MM.1S (cell line): ENCODE results near the gene HOXC4.

ENCODE experiments used
- DNase-seq: peaks from one replicate; pipeline ENCODE4 v3.0.0-alpha.2; 2015
- H2AFZ ChIP-seq: fragments of 300-600 bp; sonication (generic); 2 replicates; pipeline ENCODE4 v1.6.0; 2016; ENCODE audit warnings: antibody characterized with exemption, low read length
- H3F3A ChIP-seq: fragments of 300-600 bp; sonication (generic); 2 replicates; pipeline ENCODE4 v1.6.1; 2016; ENCODE audit warnings: mild to moderate bottlenecking, antibody characterized with exemption, low read length, moderate library complexity, mixed read lengths; ENCODE audit not compliant: insufficient read depth
- H3K27ac ChIP-seq: fragments of 300-600 bp; sonication (generic); 2 replicates; pipeline ENCODE4 v1.5.1; 2016; ENCODE audit warnings: mild to moderate bottlenecking, low read length
- H3K27me3 ChIP-seq: fragments of 300-600 bp; sonication (generic); replicated peaks from 2 replicates; pipeline ENCODE4 v1.6.0; 2016; ENCODE audit warnings: low read length; ENCODE audit not compliant: insufficient read depth
- H3K36me3 ChIP-seq: fragments of 300-600 bp; sonication (generic); replicated peaks from 2 replicates; pipeline ENCODE4 v1.6.1; 2016; ENCODE audit warnings: mild to moderate bottlenecking, low read length, mixed read lengths; ENCODE audit not compliant: insufficient read depth
- H3K4me1 ChIP-seq: fragments of 300-600 bp; sonication (generic); 2 replicates; pipeline ENCODE4 v1.6.1; 2016; ENCODE audit warnings: low read length, mixed read lengths
- H3K4me2 ChIP-seq: fragments of 300-600 bp; sonication (generic); 2 replicates; pipeline ENCODE4 v1.6.0; 2016; ENCODE audit warnings: low read depth, low read length
- H3K4me3 ChIP-seq: fragments of 300-600 bp; sonication (generic); 2 replicates; pipeline ENCODE4 v1.5.1; 2016; ENCODE audit warnings: low read length, mixed read lengths
- H3K79me2 ChIP-seq: fragments of 300-600 bp; sonication (generic); 2 replicates; pipeline ENCODE4 v1.6.1; 2016; ENCODE audit warnings: mixed run types, low read length, mixed read lengths
- H3K9ac ChIP-seq: fragments of 300-600 bp; sonication (generic); 2 replicates; pipeline ENCODE4 v1.6.1; 2016; ENCODE audit warnings: low read length, mixed read lengths
- H3K9me2 ChIP-seq: fragments of 300-600 bp; sonication (generic); replicated peaks from 2 replicates; pipeline ENCODE4 v1.6.1; 2016; ENCODE audit warnings: mild to moderate bottlenecking, low read length, mixed read lengths; ENCODE audit not compliant: insufficient read depth
- H3K9me3 ChIP-seq: fragments of 300-600 bp; sonication (generic); replicated peaks from 2 replicates; pipeline ENCODE4 v1.6.1; 2016; ENCODE audit warnings: mild to moderate bottlenecking, low read length, mixed read lengths; ENCODE audit not compliant: insufficient read depth
- H4K20me1 ChIP-seq: fragments of 300-600 bp; sonication (generic); 2 replicates; pipeline ENCODE4 v1.6.1; 2016; ENCODE audit warnings: mild to moderate bottlenecking, low read length, moderate library complexity, mixed read lengths; ENCODE audit not compliant: insufficient read depth
- EZH2 ChIP-seq: fragments of 300-600 bp; sonication (generic); optimal IDR thresholded peaks from 2 replicates; pipeline ENCODE3; 2017; ENCODE audit warnings: low read depth, mild to moderate bottlenecking, antibody characterized with exemption, low read length, mixed read lengths
- EZH2phosphoT487 ChIP-seq: fragments of 300-600 bp; sonication (generic); IDR thresholded peaks from 2 replicates; pipeline ENCODE4 v1.6.1; 2018; ENCODE audit warnings: antibody characterized with exemption, low read length
- TF ChIP-seq, protein P1 (sequence below): fragments of 300-600 bp; sonication (generic); IDR thresholded peaks from 2 replicates; pipeline ENCODE4 v1.5.1; 2016; ENCODE audit warnings: antibody characterized with exemption, low read length, mixed read lengths

The HOXC4 gene

GRCh38 chr12:54065677-54066076 lies 12.0 kb downstream of the HOXC4 start:
- Histone ChIP-seq H3K27ac (no peak overlapping the region), H3K36me3 (no peaks in the 10 kb centered on the region), H3K4me1 (no peaks in the 10 kb centered on the region), H4K20me1 (no peaks in the 10 kb centered on the region), H3K9ac (no peak overlapping the region), H3K4me3 (no peak overlapping the region), H3F3A (no peaks in the 10 kb centered on the region), H2AFZ (no peak overlapping the region), H3K79me2 (no peaks in the 10 kb centered on the region), H3K27me3 (peaks cover 45% of the 10 kb centered on the region), H3K9me2 (no peaks in the 10 kb centered on the region), H3K4me2 (no peak overlapping the region), H3K9me3 (no peaks in the 10 kb centered on the region)
- no peak for TF ChIP-seq EZH2
- TF ChIP-seq EZH2phosphoT487 = no peak
- TF ChIP-seq, protein P1, sequence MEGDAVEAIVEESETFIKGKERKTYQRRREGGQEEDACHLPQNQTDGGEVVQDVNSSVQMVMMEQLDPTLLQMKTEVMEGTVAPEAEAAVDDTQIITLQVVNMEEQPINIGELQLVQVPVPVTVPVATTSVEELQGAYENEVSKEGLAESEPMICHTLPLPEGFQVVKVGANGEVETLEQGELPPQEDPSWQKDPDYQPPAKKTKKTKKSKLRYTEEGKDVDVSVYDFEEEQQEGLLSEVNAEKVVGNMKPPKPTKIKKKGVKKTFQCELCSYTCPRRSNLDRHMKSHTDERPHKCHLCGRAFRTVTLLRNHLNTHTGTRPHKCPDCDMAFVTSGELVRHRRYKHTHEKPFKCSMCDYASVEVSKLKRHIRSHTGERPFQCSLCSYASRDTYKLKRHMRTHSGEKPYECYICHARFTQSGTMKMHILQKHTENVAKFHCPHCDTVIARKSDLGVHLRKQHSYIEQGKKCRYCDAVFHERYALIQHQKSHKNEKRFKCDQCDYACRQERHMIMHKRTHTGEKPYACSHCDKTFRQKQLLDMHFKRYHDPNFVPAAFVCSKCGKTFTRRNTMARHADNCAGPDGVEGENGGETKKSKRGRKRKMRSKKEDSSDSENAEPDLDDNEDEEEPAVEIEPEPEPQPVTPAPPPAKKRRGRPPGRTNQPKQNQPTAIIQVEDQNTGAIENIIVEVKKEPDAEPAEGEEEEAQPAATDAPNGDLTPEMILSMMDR = no peak
- DNase-seq = no peak

DNA sequence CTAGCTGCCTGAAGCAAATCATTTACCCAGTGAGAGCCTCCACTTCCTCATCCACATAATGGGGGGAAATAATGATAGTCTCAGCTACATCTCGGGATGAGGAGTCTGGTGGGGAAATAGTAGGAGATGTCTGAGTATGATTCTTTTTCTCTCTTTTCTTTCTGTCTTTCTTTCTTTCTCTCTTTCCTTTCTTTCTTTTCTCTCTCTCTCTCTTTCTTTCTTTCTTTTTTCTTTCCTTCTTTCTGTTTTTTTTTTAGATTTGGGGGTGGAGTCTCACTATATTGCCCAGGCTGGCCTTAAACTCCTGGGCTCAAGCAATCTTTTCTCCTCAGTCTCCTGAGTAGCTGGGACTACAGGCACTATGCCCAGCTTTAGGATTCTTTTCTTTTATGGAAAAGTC lies 12.8 kb downstream of the HOXC4 start:
- H3K4me2 ChIP-seq = no peak overlapping the region
- H3K27me3 ChIP-seq = peaks cover 38% of the 10 kb centered on the region
- no peaks in the 10 kb centered on the region for H3K9me3 ChIP-seq
- H2AFZ ChIP-seq = no peak overlapping the region
- H3K27ac ChIP-seq = no peak overlapping the region
- H3K79me2 ChIP-seq = no peaks in the 10 kb centered on the region
- H3K36me3 ChIP-seq = no peaks in the 10 kb centered on the region
- H3K4me3 ChIP-seq = no peak overlapping the region
- DNase-seq = no peak
- no peaks in the 10 kb centered on the region for H3K9me2 ChIP-seq
- no peak overlapping the region for H3K9ac ChIP-seq
- TF ChIP-seq, protein P1 = no peak
- TF ChIP-seq EZH2 (no peak), EZH2phosphoT487 (no peak)
- H3K4me1 ChIP-seq = no peaks in the 10 kb centered on the region
- H3F3A ChIP-seq = no peaks in the 10 kb centered on the region
- H4K20me1 ChIP-seq = no peaks in the 10 kb centered on the region

- no peaks in the 10 kb centered on the region for H4K20me1 ChIP-seq
- no peak overlapping the region for H2AFZ ChIP-seq
- H3K9ac ChIP-seq = no peak overlapping the region
- TF ChIP-seq EZH2phosphoT487 (no peak), EZH2 (no peak)
- TF ChIP-seq, protein P1 = no peak
- no peak overlapping the region for H3K4me3 ChIP-seq
- no peaks in the 10 kb centered on the region for H3K79me2 ChIP-seq
- no peaks in the 10 kb centered on the region for H3K4me1 ChIP-seq
- H3K27me3 ChIP-seq = peaks cover 17% of the 10 kb centered on the region; the same call in 1 of the 2 replicates
- no peaks in the 10 kb centered on the region for H3K36me3 ChIP-seq
- H3K9me3 ChIP-seq = no peaks in the 10 kb centered on the region
- H3F3A ChIP-seq = no peaks in the 10 kb centered on the region
- no peaks in the 10 kb centered on the region for H3K9me2 ChIP-seq
- no peak for DNase-seq
- no peak overlapping the region for H3K27ac ChIP-seq
- no peak overlapping the region for H3K4me2 ChIP-seq
These were observed 14.9 kb downstream of the HOXC4 start for GRCh38 chr12:54068418-54069070.
